ENCODE data around the gene HOXA1. TPM values are rescaled to one million over a fixed set of nuclear protein-coding genes. Genes with fewer than 3 reads are reported as not detected.

Gene HOXA1
- 2.2 to 4.1 TPM (median 3.5 TPM) in 5 replicates for total RNA-seq (2022; extraction: Qiagen RNA extraction; ENCODE audit: low read depth)

DNA sequence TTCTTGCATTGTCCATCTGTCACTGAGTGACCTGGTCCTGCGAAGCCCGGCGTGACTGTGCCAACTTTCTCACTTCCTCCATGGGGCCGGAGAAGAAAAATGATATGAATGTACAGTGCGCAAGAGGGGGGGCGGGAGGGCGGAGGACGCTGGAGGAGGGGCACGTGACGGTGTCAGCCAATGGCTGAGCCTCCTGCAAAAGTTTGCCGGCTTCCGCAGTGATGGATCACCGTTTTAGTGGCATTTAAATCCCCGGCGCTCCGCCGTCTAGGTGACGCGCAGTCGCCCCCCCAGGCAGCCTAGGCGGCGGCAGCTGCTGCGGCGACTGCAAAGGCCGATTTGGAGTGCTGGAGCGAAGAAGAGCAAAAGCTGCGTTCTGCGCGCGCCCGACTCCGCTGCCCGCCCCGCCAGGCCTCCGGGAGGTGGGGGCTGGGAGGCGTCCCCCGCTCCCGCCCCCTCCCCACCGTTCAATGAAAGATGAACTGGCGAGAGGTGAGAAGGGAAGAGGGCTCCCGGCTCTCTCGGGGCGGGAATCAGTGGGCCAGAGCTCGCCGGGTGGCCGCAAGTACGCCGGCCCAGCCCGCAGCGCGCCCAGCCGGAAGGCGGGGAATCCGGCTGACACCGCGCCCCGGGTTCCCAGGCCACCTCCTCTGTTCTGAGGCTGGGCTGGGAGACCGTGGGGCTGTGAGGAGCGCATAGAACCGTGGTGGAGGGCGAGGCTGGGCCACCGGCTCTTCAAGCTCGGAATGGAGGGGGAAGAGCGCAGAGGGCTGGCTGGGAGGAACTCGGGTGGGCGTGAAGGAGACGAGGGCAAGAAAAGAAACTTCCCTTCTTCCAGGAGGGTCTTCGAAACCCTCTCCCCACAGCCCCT lies at the start of gene HOXA1:
TSS of gene HOXA1 (minus strand) at position 104 of the 871 bp plus-strand sequence. CDS start at position 16, 88 bp downstream.

DNA sequence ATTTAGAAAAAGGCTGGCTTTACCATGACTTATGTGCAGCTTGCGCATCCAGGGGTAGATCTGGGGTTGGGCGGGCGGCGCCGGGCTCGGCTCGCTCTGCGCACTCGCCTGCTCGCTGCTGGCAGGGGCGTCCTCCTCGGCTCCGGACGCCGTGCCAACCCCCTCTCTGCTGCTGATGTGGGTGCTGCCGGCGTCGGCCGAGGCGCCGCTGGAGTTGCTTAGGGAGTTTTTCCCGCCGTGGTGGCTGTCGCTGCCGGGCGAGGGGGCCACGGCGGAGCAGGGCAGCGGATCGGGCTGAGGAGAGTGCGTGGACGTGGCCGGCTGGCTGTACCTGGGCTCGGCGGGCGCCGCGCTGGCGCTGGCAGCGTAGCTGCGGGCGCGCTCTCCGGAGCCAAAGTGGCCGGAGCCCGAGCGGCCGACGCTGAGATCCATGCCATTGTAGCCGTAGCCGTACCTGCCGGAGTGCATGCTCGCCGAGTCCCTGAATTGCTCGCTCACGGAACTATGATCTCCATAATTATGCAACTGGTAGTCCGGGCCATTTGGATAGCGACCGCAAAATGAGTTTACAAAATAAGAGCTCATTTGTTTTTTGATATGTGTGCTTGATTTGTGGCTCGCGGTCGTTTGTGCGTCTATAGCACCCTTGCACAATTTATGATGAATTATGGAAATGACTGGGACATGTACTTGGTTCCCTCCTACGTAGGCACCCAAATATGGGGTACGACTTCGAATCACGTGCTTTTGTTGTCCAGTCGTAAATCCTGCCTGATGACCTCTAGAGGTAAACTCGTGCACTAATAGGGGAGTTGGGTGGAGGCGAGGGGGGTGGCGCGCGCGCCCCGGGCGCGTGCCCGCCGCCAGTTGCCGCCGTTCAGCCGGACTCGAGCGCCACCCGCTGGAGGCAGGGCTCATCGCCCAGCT lies 47.5 kb upstream of the HOXA1 start, which contains the start of gene HOXA5:
TSS of gene HOXA5 (minus strand) at position 659 of the 927 bp plus-strand sequence. CDS start at position 585, 74 bp downstream.

DNA sequence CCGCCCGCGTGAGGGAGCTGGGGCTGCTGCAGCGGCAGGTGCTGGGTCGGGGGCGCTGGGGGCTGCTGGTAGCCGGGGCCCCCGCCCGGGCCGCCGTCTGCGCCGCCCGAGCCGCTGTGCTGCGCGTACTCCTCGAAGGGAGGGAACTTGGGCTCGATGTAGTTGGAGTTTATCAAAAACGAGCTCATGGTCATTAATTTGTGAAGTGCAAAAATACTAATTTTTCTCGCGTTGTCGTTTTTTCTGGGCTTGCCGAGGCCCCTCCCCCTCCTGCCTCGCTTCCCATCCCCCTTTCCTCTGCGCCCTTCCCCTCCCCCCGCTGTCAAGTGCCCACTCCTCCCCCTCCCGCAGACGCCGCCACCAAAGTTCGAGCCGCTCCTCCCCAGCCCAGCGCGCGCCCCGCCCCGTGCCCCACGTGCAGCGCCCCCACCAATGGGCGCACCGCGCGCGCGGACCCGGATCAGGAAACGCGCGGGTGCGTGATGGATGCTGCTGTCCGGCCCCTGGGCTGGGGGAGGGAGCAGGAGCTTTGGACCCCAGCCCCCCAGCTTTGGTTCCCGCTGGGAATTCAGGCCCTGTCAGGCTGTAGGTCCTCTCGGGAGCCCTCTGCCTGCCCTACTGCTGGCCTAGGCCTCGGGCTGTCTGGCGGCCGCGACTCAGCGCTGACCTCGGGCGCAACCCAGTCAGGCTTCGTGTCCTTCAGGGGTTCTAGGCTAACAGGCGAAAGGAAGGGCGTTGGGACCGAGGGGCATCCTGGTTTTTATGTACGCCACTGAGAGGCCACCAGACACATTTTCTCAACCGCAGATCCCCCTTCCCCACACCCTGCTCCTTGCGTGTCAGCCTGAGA lies 35.0 kb upstream of the HOXA1 start, which contains the start of gene HOXA4:
TSS of gene HOXA4 (minus strand) at position 218 of the 850 bp plus-strand sequence. CDS start at position 194, 24 bp downstream.

DNA sequence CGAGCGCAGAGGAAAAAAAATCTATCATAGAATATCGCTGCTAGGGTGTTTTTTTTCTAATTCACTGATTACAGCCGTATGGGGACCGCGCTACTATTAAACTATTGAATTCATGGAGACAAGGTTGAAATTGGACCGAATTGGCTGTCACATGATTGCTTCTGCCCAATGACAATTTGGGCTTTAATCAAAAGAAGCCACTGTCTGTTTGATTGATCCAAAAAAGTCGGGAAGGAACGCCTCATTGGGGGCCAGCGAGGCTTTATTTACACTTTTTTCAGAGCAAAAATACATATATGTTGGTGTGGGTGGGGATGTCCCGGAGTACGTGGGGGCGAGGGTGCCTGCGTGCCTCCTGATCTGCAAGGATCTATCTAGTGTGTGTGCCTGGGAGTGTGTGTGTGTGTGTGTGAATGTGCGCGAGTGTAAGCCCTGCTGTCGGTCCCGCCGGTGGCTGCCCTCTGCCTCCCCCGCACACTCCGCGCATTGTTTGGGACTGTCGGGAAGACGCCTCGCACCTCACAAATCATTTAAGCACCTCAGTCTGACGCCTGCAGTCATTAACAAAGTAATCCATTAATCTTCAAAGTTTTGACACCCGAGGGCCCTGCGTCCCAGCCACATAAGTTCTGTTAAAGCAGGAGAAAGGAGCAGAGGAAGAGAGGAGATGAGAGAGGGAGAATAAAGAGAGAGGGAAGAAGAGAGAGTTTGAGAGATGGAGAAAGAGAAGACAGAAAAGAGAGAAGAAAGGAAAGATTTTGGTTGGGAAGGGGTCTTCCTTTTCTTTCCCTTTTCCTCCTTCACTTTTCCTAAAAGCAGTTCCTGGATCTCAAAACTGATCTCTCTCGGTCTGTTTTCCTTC lies 7.0 kb upstream of the HOXA1 start, which contains the start of gene HOXA2:
TSS of gene HOXA2 (minus strand) at position 103 of the 862 bp plus-strand sequence. CDS start 183 bp downstream, outside the sequence.

Other genes starting within 250 kb of the HOXA1 start
- gene SKAP2, start 231.4 kb downstream of the HOXA1 start, total RNA-seq (2022; extraction: Qiagen RNA extraction; ENCODE audit: low read depth), result 15.5 to 22.0 TPM (median 19.0 TPM) in 5 replicates
- 0.77 to 1.4 TPM (median 0.98 TPM) in 5 replicates for gene HOXA2, start 6.7 kb upstream of the HOXA1 start, total RNA-seq (2022; extraction: Qiagen RNA extraction; ENCODE audit: low read depth)
- 2.0 to 2.9 TPM (median 2.4 TPM) in 5 replicates for gene HOXA4, start 34.8 kb upstream of the HOXA1 start, total RNA-seq (2022; extraction: Qiagen RNA extraction; ENCODE audit: low read depth)
- 2.8 to 7.5 TPM (median 6.6 TPM) in 5 replicates for gene HOXA5, start 47.7 kb upstream of the HOXA1 start, total RNA-seq (2022; extraction: Qiagen RNA extraction; ENCODE audit: low read depth)
- gene HOXA6, start 51.8 kb upstream of the HOXA1 start, total RNA-seq (2022; extraction: Qiagen RNA extraction; ENCODE audit: low read depth), result 0.98 to 2.1 TPM (median 1.5 TPM) in 5 replicates
- gene HOXA3, start 56.6 kb upstream of the HOXA1 start, total RNA-seq (2022; extraction: Qiagen RNA extraction; ENCODE audit: low read depth), result 6.0 to 11.2 TPM (median 9.0 TPM) in 5 replicates
- 4.0 to 5.2 TPM (median 5.0 TPM) in 5 replicates for gene HOXA7, start 60.7 kb upstream of the HOXA1 start, total RNA-seq (2022; extraction: Qiagen RNA extraction; ENCODE audit: low read depth)
- 0.49 to 0.76 TPM (median 0.58 TPM) in 5 replicates for gene HOXA9, start 69.5 kb upstream of the HOXA1 start, total RNA-seq (2022; extraction: Qiagen RNA extraction; ENCODE audit: low read depth)
- gene HOXA10, start 78.3 kb upstream of the HOXA1 start, total RNA-seq (2022; extraction: Qiagen RNA extraction; ENCODE audit: low read depth), result 6.4 to 8.3 TPM (median 7.5 TPM) in 5 replicates
- gene HOXA11, start 89.2 kb upstream of the HOXA1 start, total RNA-seq (2022; extraction: Qiagen RNA extraction; ENCODE audit: low read depth), result 0.67 to 0.92 TPM (median 0.89 TPM) in 5 replicates
- 0.97 to 2.2 TPM (median 2.0 TPM) in 5 replicates for gene HOXA13, start 104.1 kb upstream of the HOXA1 start, total RNA-seq (2022; extraction: Qiagen RNA extraction; ENCODE audit: low read depth)
- 0.07 to 0.32 TPM (median 0.23 TPM) in 3 of 5 replicates, not detected in the others for gene EVX1, start 146.8 kb upstream of the HOXA1 start, total RNA-seq (2022; extraction: Qiagen RNA extraction; ENCODE audit: low read depth)